MM.1S (cell line): ENCODE results near the gene PADI2.

Source experiments
- EZH2 ChIP-seq: fragments of 300-600 bp; sonication (generic); optimal IDR thresholded peaks from 2 replicates; pipeline ENCODE3; 2017; ENCODE audit warnings: low read depth, mild to moderate bottlenecking, antibody characterized with exemption, low read length, mixed read lengths
- TF ChIP-seq, protein P1 (sequence below): fragments of 300-600 bp; sonication (generic); IDR thresholded peaks from 2 replicates; pipeline ENCODE4 v1.5.1; 2016; ENCODE audit warnings: antibody characterized with exemption, low read length, mixed read lengths

DNA sequence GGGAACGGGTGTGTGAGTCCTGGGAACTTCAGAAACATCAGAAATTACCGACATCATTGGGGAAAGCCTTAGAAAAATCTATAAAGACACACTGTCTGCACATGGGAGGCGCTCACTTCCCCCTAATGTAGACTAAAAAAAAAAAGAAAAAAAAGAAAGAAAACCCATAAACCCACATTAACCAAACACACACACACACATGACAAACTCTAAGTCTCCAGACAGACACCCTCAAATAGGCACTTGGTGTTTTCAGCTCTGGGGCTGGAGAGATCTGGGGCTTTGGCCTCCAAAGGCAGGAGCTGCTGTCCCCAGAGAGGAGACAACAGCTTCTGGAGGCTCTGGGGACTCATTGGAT lies 52.2 kb downstream of the PADI2 start:
- TF ChIP-seq, protein P1, sequence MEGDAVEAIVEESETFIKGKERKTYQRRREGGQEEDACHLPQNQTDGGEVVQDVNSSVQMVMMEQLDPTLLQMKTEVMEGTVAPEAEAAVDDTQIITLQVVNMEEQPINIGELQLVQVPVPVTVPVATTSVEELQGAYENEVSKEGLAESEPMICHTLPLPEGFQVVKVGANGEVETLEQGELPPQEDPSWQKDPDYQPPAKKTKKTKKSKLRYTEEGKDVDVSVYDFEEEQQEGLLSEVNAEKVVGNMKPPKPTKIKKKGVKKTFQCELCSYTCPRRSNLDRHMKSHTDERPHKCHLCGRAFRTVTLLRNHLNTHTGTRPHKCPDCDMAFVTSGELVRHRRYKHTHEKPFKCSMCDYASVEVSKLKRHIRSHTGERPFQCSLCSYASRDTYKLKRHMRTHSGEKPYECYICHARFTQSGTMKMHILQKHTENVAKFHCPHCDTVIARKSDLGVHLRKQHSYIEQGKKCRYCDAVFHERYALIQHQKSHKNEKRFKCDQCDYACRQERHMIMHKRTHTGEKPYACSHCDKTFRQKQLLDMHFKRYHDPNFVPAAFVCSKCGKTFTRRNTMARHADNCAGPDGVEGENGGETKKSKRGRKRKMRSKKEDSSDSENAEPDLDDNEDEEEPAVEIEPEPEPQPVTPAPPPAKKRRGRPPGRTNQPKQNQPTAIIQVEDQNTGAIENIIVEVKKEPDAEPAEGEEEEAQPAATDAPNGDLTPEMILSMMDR: no peak
- TF ChIP-seq EZH2: no peak
